Retinal pigment epithelial cell (primary cell): ENCODE measurements around the gene ILK.

ENCODE experiments used
- DNase-seq: peaks from one replicate; pipeline ENCODE4 v3.0.0-alpha.2; 2010; ENCODE audit warnings: low read depth
- H3K4me3 ChIP-seq: 2 replicates; pipeline ENCODE4 v1.5.1; 2011; ENCODE audit warnings: mild to moderate bottlenecking, low read length, control low read depth, moderate library complexity
- TF ChIP-seq, protein P1 (sequence below): conservative IDR thresholded peaks from 2 replicates; pipeline ENCODE4 v1.5.1; 2011; ENCODE audit warnings: low read depth, low read length, control low read depth, inconsistent platforms

ILK gene

DNA sequence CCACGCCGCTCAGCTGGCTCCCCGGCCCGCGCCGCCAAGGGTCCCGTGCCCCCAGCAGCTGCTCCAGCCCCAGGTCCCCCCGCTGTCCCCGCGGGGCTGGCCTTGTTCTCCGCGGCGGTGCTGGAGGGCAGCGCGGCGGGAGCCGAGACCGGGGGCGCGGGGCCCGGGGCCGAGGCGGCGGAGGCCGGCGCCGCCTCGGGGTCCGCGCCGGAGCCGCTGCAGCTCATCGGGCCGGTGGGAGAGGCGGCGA is 8.3 kb downstream of the ILK start:
- DNase-seq, result no peak

DNA sequence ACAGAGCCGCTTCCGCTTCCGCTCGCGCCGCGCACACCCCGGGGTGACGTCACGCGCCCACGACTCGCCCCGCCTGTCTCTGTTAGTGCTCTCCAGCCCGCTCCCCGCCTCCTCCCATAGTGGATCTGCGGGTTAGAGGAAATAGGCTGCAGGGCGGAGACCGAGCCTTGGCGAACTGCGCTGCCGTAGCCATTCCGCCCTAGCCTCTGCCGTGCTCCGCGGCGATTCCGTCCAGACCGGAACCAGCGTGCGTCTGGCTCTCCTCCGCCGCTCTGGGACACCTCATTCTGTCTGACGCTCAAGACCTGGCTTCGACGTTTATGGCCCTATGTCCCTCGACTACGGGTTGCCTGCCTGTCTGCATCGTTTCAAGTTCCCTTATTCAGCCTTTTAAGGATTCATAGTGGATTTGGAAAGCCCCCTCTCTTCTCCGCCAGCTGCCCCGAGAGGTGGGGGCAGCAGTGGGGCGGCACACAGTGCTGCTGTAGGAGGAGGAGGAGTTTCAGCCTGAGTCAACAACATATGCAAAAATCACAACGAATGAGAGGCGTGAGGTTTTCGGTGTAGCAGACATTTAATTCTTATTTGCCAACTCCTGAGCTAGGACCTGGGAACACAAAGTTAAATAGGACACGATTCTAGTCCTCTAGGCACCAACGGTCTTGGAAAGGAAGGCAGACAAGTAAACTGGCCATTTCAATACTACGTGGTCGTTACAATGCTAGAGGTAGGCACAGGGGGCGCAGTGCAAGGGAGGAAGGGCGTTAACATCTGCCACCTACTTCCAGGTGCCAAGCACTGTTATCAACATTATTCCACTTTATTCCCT is 8.9 kb downstream of the ILK start, which contains the start of gene TAF10:
Gene TAF10 (minus strand): TSS at position 4 of the 829 bp plus-strand sequence. CDS start 27 bp downstream, outside the sequence.
- peak within 1 kb of the TSS; percentile 76 for H3K4me3 ChIP-seq
- DNase-seq, result peak; percentile 79
- TF ChIP-seq, protein P1, sequence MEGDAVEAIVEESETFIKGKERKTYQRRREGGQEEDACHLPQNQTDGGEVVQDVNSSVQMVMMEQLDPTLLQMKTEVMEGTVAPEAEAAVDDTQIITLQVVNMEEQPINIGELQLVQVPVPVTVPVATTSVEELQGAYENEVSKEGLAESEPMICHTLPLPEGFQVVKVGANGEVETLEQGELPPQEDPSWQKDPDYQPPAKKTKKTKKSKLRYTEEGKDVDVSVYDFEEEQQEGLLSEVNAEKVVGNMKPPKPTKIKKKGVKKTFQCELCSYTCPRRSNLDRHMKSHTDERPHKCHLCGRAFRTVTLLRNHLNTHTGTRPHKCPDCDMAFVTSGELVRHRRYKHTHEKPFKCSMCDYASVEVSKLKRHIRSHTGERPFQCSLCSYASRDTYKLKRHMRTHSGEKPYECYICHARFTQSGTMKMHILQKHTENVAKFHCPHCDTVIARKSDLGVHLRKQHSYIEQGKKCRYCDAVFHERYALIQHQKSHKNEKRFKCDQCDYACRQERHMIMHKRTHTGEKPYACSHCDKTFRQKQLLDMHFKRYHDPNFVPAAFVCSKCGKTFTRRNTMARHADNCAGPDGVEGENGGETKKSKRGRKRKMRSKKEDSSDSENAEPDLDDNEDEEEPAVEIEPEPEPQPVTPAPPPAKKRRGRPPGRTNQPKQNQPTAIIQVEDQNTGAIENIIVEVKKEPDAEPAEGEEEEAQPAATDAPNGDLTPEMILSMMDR, result peak; percentile 66

More for the DNA sequence above, 8.3 kb downstream of the ILK start:
- H3K4me3 ChIP-seq, result peak overlapping the region; percentile 76
- TF ChIP-seq, protein P1, result no peak

DNA sequence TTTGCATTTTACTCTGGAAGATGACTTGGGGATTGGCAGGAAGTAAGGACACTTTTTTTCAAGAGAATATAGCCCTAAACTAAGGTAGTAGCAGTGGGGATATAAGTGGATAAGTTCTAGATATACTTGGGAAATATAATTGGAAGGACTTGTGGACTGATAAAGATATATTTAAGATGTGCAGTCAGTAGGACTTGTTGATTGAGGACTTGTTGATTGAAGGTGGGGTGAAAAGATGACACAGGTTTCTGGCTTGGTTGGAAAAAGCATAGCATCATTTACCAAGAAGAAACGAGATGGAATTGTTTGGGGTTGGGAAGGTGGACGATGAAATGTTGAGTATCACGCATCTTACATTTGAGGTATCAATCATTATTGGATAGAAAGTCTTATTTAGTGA is 9.9 kb downstream of the ILK start:
- TF ChIP-seq, protein P1, result no peak
- no peak overlapping the region for H3K4me3 ChIP-seq
- DNase-seq, result no peak

DNA sequence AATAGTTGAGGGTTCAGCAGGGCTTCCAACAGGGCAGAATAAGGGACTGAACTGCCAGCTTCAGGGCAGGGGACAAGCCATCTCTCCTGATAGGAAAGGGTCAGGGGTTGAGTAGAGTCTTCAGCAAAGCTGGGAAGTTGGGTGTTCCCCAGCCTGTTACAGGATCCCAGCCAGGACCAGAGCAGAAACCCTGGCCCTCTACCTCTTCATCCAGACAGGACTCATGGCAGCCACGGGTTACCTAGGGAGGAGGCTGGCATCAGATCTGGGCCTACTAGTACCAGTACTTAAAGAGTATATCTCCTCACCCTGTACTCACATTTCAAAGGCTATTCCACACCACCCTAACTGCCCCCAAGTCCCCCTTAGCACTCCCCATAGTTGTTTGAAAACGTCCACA is 10.9 kb downstream of the ILK start:
- DNase-seq, result no peak
- TF ChIP-seq, protein P1, result no peak
- no peak overlapping the region for H3K4me3 ChIP-seq

DNA sequence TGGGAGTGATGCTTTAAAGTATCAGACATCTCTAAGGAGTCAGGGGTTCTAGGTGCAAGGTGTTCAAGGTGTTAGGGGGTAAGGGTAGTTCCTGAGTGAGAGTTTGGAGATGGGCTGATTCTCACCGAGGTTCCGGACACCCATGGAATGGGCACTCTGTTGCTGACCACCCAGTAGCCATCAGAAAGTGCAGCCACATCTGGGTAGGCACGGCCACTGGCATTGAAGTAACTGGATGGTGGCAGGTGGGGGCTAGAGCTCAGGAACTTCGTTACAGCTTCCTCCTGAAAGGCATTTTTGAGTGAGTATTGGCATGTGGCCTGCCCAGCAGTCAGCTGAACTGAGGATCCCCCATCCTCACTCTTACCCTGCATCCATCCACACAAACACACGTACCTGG is 11.5 kb downstream of the ILK start:
- TF ChIP-seq, protein P1, result no peak
- no peak overlapping the region for H3K4me3 ChIP-seq

DNA sequence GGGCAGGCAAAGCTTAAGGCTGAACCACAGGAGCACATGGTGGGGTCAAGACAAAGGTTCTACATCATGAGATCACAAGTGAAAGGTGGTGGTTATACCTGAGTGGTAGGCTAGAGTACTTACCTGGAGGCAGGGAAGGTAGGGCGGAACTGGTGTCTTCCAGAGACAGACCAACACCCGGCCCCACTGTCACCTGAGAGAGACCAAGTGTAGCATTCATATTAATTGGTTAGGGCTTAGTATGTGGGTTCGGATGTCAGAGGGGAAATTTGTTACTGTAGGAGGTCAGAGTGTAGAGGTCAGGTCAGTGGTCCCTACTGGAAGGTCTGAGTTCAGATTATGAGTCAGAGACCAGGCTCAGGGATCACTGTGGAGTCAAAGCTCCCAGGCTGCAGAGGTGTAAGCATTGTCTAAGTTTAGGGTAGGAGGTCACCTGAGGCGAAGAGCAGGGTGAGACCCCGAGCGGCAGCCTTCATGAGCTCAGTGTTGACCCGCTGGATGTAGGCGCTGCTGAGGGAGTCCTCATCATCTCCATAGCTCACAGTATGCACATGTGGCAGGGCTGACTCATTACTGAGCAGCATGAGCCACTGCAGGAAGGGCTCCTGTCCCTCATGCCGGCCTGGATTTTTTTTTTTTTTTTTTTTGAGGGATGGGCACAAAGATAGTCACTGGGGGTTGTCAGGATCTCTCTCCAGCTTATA is 12.5 kb downstream of the ILK start:
- TF ChIP-seq, protein P1, result no peak
- no peak overlapping the region for H3K4me3 ChIP-seq
- DNase-seq, result no peak

More for the DNA sequence above, 11.5 kb downstream of the ILK start:
- DNase-seq, result no peak
